Smooth muscle cell (in vitro differentiated cells): ENCODE results near the gene ANKRD42. TPM values are rescaled to one million over a fixed set of nuclear protein-coding genes. Genes with fewer than 3 reads are reported as not detected.

Source experiments
- DNase-seq: peaks from one replicate; lab custom pipeline; 2025; ENCODE audit not compliant: unreplicated experiment; lab: John Stamatoyannopoulos, UW
- H2AFZ ChIP-seq: fragments of 200-600 bp; sonication (generic); 2 replicates; pipeline ENCODE4 v1.6.0; 2016; ENCODE audit warnings: antibody characterized with exemption, low read depth, mild to moderate bottlenecking
- H3F3A ChIP-seq: fragments of 200-600 bp; sonication (generic); 2 replicates; pipeline ENCODE4 v1.6.0; 2017; ENCODE audit warnings: antibody characterized with exemption, low read depth
- H3K27ac ChIP-seq: fragments of 200-600 bp; sonication (generic); 2 replicates; pipeline ENCODE4 v1.5.1; 2016; ENCODE audit warnings: low read depth, mild to moderate bottlenecking
- H3K27me3 ChIP-seq: fragments of 200-600 bp; sonication (generic); 2 replicates; pipeline ENCODE4 v1.6.1; 2016; ENCODE audit warnings: low read depth, mild to moderate bottlenecking
- H3K36me3 ChIP-seq: fragments of 200-600 bp; sonication (generic); 2 replicates; pipeline ENCODE4 v1.5.1; 2016; ENCODE audit warnings: low read depth
- H3K4me1 ChIP-seq: fragments of 200-600 bp; sonication (generic); 2 replicates; pipeline ENCODE4 v1.5.1; 2016; ENCODE audit warnings: low read depth
- H3K4me2 ChIP-seq: fragments of 200-600 bp; sonication (generic); 2 replicates; pipeline ENCODE4 v1.6.0; 2016; ENCODE audit warnings: mild to moderate bottlenecking
- H3K4me3 ChIP-seq: fragments of 200-600 bp; sonication (generic); 2 replicates; pipeline ENCODE4 v1.5.1; 2016; ENCODE audit warnings: mild to moderate bottlenecking
- H3K79me2 ChIP-seq: fragments of 200-600 bp; sonication (generic); 2 replicates; pipeline ENCODE4 v1.6.0; 2016; ENCODE audit warnings: low read depth, mild to moderate bottlenecking
- H3K9ac ChIP-seq: fragments of 200-600 bp; sonication (generic); 2 replicates; pipeline ENCODE4 v1.6.0; 2016; ENCODE audit warnings: low read depth
- H3K9me3 ChIP-seq: fragments of 200-600 bp; sonication (generic); replicated peaks from 2 replicates; pipeline ENCODE4 v1.5.1; 2016; ENCODE audit warnings: low read depth
- H4K20me1 ChIP-seq: fragments of 200-600 bp; sonication (generic); 2 replicates; pipeline ENCODE4 v1.6.0; 2016; ENCODE audit warnings: low read depth
- CTCF ChIP-seq: fragments of 200-600 bp; sonication (generic); IDR thresholded peaks from 2 replicates; pipeline ENCODE4 v1.5.1; 2017; ENCODE audit warnings: borderline replicate concordance, mild to moderate bottlenecking, antibody characterized with exemption; ENCODE audit not compliant: insufficient read depth, poor library complexity, severe bottlenecking
- WGBS: methylation state at CpG from one replicate; pipeline ENCODE4 v1.1.7; 2016; ENCODE audit warnings: low lambda C conversion rate; 5-methylcytosine and 5-hydroxymethylcytosine counted together
- polyA plus RNA-seq: library from polyadenylated mRNA; unstranded; fragments of >200 nt; fragmentation: Nextera tagmentation; extraction: Ambion mirVana; gene quantifications from 2 replicates; pipeline ENCODE4 v1.2.1, GENCODE V29; 2016
- total RNA-seq: library from RNA; depleted of rRNA; stranded (reverse); fragments of >200 nt; gene quantifications from 2 replicates; pipeline ENCODE4 v1.2.3, GENCODE V29; 2014

Gene ANKRD42
- total and polyA plus RNA-seq, 2 experiments from 2014 or later, result 16.2 to 16.4 TPM

GRCh38 chr11:83222499-83222898 lies 29.0 kb downstream of the ANKRD42 start:
- 86% methylated on average over 1 of the region's 1 CpG for WGBS
- TF ChIP-seq CTCF, result no peak
- Histone ChIP-seq H4K20me1 (no peaks in the 10 kb centered on the region), H3K79me2 (no peaks in the 10 kb centered on the region), H3K36me3 (no peaks in the 10 kb centered on the region), H3K4me3 (no peak overlapping the region), H3K27ac (no peak overlapping the region), H3K9ac (no peak overlapping the region), H3K27me3 (no peaks in the 10 kb centered on the region), H2AFZ (no peak overlapping the region), H3K9me3 (no peaks in the 10 kb centered on the region), H3F3A (no peaks in the 10 kb centered on the region), H3K4me2 (no peak overlapping the region), H3K4me1 (no peaks in the 10 kb centered on the region)
- no peak for DNase-seq

- H3F3A ChIP-seq, result no peaks in the 10 kb centered on the region
- no peaks in the 10 kb centered on the region for H3K27me3 ChIP-seq
- H3K4me2 ChIP-seq, result no peak overlapping the region
- 100% methylated on average over 2 of the region's 2 CpGs for WGBS
- H3K4me3 ChIP-seq, result no peak overlapping the region
- no peak for DNase-seq
- no peak overlapping the region for H3K27ac ChIP-seq
- no peak overlapping the region for H2AFZ ChIP-seq
- no peaks in the 10 kb centered on the region for H3K9me3 ChIP-seq
- TF ChIP-seq CTCF, result no peak
- no peaks in the 10 kb centered on the region for H3K36me3 ChIP-seq
- no peaks in the 10 kb centered on the region for H3K4me1 ChIP-seq
- no peak overlapping the region for H3K9ac ChIP-seq
- H4K20me1 ChIP-seq, result no peaks in the 10 kb centered on the region
- no peaks in the 10 kb centered on the region for H3K79me2 ChIP-seq
Observed at GRCh38 chr11:83223457-83223856, 29.9 kb downstream of the ANKRD42 start.

GRCh38 chr11:83235825-83236224 lies 42.3 kb downstream of the ANKRD42 start:
- Histone ChIP-seq H3K27me3 (no peaks in the 10 kb centered on the region), H3K9ac (no peak overlapping the region), H3K4me3 (no peak overlapping the region), H3K79me2 (no peaks in the 10 kb centered on the region), H3K4me1 (no peaks in the 10 kb centered on the region), H4K20me1 (no peaks in the 10 kb centered on the region), H3K9me3 (no peaks in the 10 kb centered on the region), H3K36me3 (no peaks in the 10 kb centered on the region), H3K4me2 (peak overlapping the region; percentile 9), H3F3A (no peaks in the 10 kb centered on the region), H2AFZ (no peak overlapping the region), H3K27ac (no peak overlapping the region)
- TF ChIP-seq CTCF, result no peak
- 20% methylated on average over 1 of the region's 1 CpG for WGBS
- DNase-seq, result no peak

- Histone ChIP-seq H3K4me2 (no peak overlapping the region), H3K9ac (no peak overlapping the region), H3K36me3 (no peaks in the 10 kb centered on the region), H3K4me3 (no peak overlapping the region), H3K4me1 (no peaks in the 10 kb centered on the region), H2AFZ (no peak overlapping the region), H3F3A (no peaks in the 10 kb centered on the region), H3K27me3 (no peaks in the 10 kb centered on the region), H3K79me2 (no peaks in the 10 kb centered on the region), H3K27ac (no peak overlapping the region), H3K9me3 (no peaks in the 10 kb centered on the region), H4K20me1 (no peaks in the 10 kb centered on the region)
- TF ChIP-seq CTCF, result no peak
- no peak for DNase-seq
- 72% methylated on average over 3 of the region's 3 CpGs for WGBS
Observed at GRCh38 chr11:83238111-83238510, 44.6 kb downstream of the ANKRD42 start.
